ENCODE measurements around the gene ENAH.

GRCh38 chr1:225529726-225530125, 123.2 kb downstream of the ENAH start:
- TF ChIP-seq CTCF (IDR thresholded peaks at IDR 0.05; ENCODE audit: low read depth, low read length) (no peak), EZH2phosphoT487 (IDR thresholded peaks at IDR 0.05; ENCODE audit: low read depth) (no peak)
